AG09309 (cell line): ENCODE data around the gene EID1.

Experiments
- DNase-seq: peaks from one replicate; pipeline ENCODE4 v3.0.0-alpha.2; 2010; ENCODE audit warnings: low read depth
- H3K4me3 ChIP-seq: 2 replicates; pipeline ENCODE4 v1.5.1; 2011; ENCODE audit warnings: mild to moderate bottlenecking, low read depth, low read length, moderate library complexity; ENCODE audit not compliant: control insufficient read depth
- CTCF ChIP-seq: IDR thresholded peaks from 2 replicates; pipeline ENCODE4 v1.5.1; 2011; ENCODE audit warnings: mild to moderate bottlenecking, low read depth, low read length, inconsistent platforms; ENCODE audit not compliant: insufficient read depth, control insufficient read depth; ENCODE audit errors: missing control alignments

Gene EID1

GRCh38 chr15:48880070-48880634 is 2.2 kb downstream of the EID1 start:
- H3K4me3 ChIP-seq, result no peak overlapping the region
- TF ChIP-seq CTCF, result no peak
- no peak for DNase-seq

- no peak for TF ChIP-seq CTCF
- H3K4me3 ChIP-seq, result no peak overlapping the region
- no peak for DNase-seq
Measured at GRCh38 chr15:48883699-48884098, 5.8 kb downstream of the EID1 start.

- TF ChIP-seq CTCF, result no peak
- H3K4me3 ChIP-seq, result no peak overlapping the region
- no peak for DNase-seq
Measured at GRCh38 chr15:48887144-48887543, 9.2 kb downstream of the EID1 start.

- no peak for DNase-seq
- TF ChIP-seq CTCF, result no peak
- no peak overlapping the region for H3K4me3 ChIP-seq
Measured at GRCh38 chr15:48888191-48888590, 10.3 kb downstream of the EID1 start.

- no peak for TF ChIP-seq CTCF
- no peak for DNase-seq
- no peak overlapping the region for H3K4me3 ChIP-seq
Measured at GRCh38 chr15:48888836-48889235, 10.9 kb downstream of the EID1 start.

GRCh38 chr15:48889925-48890324 is 12.0 kb downstream of the EID1 start:
- TF ChIP-seq CTCF, result no peak
- no peak overlapping the region for H3K4me3 ChIP-seq

More at GRCh38 chr15:48889925-48890324, 12.0 kb downstream of the EID1 start:
- no peak for DNase-seq
